ENCODE results near the gene LMAN1L. TPM values are rescaled to one million over a fixed set of nuclear protein-coding genes. Genes with fewer than 3 reads are reported as not detected.

The LMAN1L gene
- total and polyA plus RNA-seq, 9 donors, result not detected

DNA sequence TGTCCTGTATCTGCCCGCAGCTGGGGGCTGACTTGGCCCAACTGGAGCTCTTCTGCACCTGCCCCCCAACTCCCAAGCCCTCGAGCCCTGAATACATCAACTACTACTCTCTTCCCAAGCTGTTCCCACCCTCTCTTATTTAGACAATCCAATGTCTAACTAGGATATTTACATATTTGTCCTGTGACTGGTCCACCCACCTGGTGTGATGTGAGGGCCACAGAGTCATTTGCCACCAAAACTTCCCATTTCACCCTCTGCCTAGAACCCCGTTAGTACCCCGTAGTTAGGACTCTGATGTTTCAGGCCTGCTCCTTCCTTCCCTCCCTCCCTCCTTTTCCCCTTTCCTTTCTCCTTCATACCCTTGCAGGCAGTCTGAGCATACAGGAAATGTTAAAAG lies 20.2 kb downstream of the LMAN1L start:
- intact Hi-C loops (cut with DNase I), result no loop called here
- no peak for DNase-seq

DNA sequence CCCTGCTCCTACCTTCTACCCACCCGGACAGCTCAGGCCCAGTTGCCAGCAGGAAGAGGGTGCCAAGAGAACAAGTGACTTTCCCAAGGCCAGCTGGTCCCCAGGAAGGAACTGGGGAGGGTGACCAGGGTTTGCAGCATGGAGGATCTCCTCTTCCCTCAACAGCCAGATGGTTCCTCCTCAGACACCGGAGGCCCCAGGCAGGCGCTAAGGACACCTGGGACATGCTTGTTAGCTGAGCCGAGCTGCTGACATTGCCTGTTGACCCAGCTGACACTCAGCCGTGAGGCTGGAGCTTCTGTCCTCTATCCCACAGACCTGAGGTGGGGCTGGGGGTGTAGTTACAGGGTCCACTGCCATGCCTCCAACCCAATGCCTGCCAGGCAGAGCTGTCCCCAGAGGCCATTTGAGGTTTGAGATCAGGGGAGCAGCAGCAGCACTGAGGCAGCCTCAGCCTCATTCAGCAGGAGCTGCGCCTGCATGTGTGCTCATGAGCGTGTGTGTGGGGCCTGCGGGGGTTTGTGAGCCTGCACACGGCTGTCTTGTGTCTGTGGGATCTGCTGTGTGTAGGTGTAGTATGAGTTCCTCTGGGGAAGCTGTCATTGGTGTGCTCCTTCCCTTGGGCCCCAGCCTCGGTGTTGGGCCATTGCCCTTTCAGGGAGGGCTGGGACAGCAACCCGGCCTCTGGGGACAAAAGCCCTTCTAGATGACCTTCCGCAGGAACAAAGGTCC lies 20.9 kb downstream of the LMAN1L start:
- Histone ChIP-seq H3K27ac (no peak overlapping the region), H3K4me1 (ENCODE audit: insufficient read depth) (no peaks in the 10 kb centered on the region), H3K27me3 (no peaks in the 10 kb centered on the region), H3K9me3 (no peaks in the 10 kb centered on the region), H3K4me3 (no peak overlapping the region), H3K36me3 (no peaks in the 10 kb centered on the region)
- TF ChIP-seq POLR2A (IDR thresholded peaks at IDR 0.05) (no peak), EP300 (IDR thresholded peaks at IDR 0.05) (no peak)
- TF ChIP-seq, protein P1, sequence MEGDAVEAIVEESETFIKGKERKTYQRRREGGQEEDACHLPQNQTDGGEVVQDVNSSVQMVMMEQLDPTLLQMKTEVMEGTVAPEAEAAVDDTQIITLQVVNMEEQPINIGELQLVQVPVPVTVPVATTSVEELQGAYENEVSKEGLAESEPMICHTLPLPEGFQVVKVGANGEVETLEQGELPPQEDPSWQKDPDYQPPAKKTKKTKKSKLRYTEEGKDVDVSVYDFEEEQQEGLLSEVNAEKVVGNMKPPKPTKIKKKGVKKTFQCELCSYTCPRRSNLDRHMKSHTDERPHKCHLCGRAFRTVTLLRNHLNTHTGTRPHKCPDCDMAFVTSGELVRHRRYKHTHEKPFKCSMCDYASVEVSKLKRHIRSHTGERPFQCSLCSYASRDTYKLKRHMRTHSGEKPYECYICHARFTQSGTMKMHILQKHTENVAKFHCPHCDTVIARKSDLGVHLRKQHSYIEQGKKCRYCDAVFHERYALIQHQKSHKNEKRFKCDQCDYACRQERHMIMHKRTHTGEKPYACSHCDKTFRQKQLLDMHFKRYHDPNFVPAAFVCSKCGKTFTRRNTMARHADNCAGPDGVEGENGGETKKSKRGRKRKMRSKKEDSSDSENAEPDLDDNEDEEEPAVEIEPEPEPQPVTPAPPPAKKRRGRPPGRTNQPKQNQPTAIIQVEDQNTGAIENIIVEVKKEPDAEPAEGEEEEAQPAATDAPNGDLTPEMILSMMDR (IDR thresholded peaks at IDR 0.05), result no peak
- no peak for DNase-seq
- intact Hi-C loops (cut with DNase I), result no loop called here
- WGBS, 3 donors, result 67 to 83% (median 76%) methylated on average over 11 to 12 of the region's 12 CpGs

More for the DNA sequence above, 20.2 kb downstream of the LMAN1L start:
- Histone ChIP-seq H3K36me3 (no peaks in the 10 kb centered on the region), H3K27ac (no peak overlapping the region), H3K9me3 (no peaks in the 10 kb centered on the region), H3K4me1 (ENCODE audit: insufficient read depth) (no peaks in the 10 kb centered on the region), H3K4me3 (no peak overlapping the region), H3K27me3 (no peaks in the 10 kb centered on the region)
- WGBS, 3 donors, result 57 to 64% (median 62%) methylated on average over 4 of the region's 4 CpGs
- TF ChIP-seq POLR2A (IDR thresholded peaks at IDR 0.05), result no peak
- TF ChIP-seq, protein P1 (IDR thresholded peaks at IDR 0.05), result no peak
- TF ChIP-seq EP300 (IDR thresholded peaks at IDR 0.05), result no peak

DNA sequence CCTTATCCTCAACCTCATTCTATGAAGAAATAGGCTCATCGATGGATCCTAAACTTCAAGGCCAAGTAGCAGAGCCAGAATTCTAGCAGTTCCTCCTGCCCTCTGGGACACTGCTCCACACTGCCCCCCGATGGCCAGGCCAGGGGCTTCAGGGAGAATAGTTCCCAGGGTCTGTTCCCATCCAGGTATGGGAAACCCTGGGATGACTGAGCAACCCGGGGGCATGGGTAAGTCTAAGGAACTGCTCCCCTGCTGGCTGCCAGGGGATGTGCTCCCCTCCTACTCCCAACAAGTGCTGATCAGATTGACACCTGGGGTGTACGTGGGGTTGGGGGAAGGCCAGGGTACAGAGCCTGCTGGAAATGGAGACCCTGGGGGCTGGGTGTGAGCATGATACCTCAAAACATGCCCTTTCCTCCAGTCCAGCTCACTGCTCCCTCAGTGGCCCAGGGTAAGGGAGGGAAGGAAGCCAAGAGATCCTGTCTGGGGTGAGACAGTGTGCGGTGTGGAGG lies 22.7 kb downstream of the LMAN1L start:
- Histone ChIP-seq H3K36me3 (no peaks in the 10 kb centered on the region), H3K4me3 (no peak overlapping the region), H3K4me1 (ENCODE audit: insufficient read depth) (no peaks in the 10 kb centered on the region), H3K27me3 (no peaks in the 10 kb centered on the region), H3K9me3 (no peaks in the 10 kb centered on the region), H3K27ac (no peak overlapping the region)
- DNase-seq, result peak in 2 of 5 donors; percentile 44 to 65
- intact Hi-C loops (cut with DNase I), result loop anchor here in 1 of 4 donors (5.0 kb wide), 1 partner anchor 53 kb away; the partner anchor contains the start of gene CSK
- 24 to 29% (median 26%) methylated on average over 4 to 5 of the region's 5 CpGs for WGBS, 3 donors
- TF ChIP-seq, protein P1 (IDR thresholded peaks at IDR 0.05), result peak in 1 of 3 donors; percentile 12
- no peak for TF ChIP-seq POLR2A (IDR thresholded peaks at IDR 0.05)

DNA sequence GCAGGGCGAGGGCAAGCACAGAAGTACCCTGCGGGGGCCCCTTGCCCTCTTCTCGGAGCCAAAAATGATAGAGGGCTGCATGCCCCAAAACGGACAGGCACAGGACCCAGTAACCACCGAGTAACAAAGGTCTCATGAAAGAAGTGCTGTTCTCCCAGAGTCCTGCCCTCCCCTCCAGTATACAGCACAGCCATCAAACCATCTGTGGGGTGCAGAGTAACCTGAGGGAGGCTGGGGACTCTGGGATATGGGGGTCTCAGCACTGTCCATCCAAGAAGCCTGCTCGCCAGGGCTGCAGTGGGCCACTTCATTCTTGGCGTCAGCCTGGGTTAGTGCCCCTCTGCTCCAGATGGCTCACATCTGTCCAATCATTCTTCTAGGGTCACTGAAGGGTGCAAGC lies 24.2 kb downstream of the LMAN1L start:
- intact Hi-C loops (cut with DNase I), result loop anchor here in 1 of 4 donors (5.0 kb wide), 1 partner anchor 55 kb away; the partner anchor contains the start of gene CSK
- no peak for DNase-seq
- no peak for TF ChIP-seq EP300 (IDR thresholded peaks at IDR 0.05)
- TF ChIP-seq POLR2A (IDR thresholded peaks at IDR 0.05), result no peak
- TF ChIP-seq, protein P1 (IDR thresholded peaks at IDR 0.05), result no peak
- WGBS, 3 donors, result 78 to 87% (median 84%) methylated on average over 7 of the region's 7 CpGs
- Histone ChIP-seq H3K4me3 (no peak overlapping the region), H3K27me3 (no peaks in the 10 kb centered on the region), H3K9me3 (no peaks in the 10 kb centered on the region), H3K36me3 (no peaks in the 10 kb centered on the region), H3K4me1 (ENCODE audit: insufficient read depth) (no peaks in the 10 kb centered on the region), H3K27ac (no peak overlapping the region)

Data from ovary (tissue), 9 donors.